AG10803 (cell line): ENCODE measurements around the gene TMEM14A.

Experiments
- DNase-seq: peaks from one replicate; pipeline ENCODE4 v3.0.0; 2010; ENCODE audit warnings: low read depth
- H3K4me3 ChIP-seq: 2 replicates; pipeline ENCODE4 v1.5.1; 2011; ENCODE audit warnings: mild to moderate bottlenecking, low read length, control low read depth
- CTCF ChIP-seq: conservative IDR thresholded peaks from 2 replicates; pipeline ENCODE4 v1.5.1; 2011; ENCODE audit warnings: mild to moderate bottlenecking, low read length, control low read depth, inconsistent platforms

TMEM14A gene

GRCh38 chr6:52644253-52644652, 26.7 kb upstream of the TMEM14A start:
- no peak for DNase-seq
- no peak for TF ChIP-seq CTCF
- H3K4me3 ChIP-seq, result no peak overlapping the region

- no peak for TF ChIP-seq CTCF
- DNase-seq, result no peak
- no peak overlapping the region for H3K4me3 ChIP-seq
Measured at GRCh38 chr6:52645976-52646375, 24.9 kb upstream of the TMEM14A start.

GRCh38 chr6:52647199-52647598, 23.7 kb upstream of the TMEM14A start:
- TF ChIP-seq CTCF, result no peak
- DNase-seq, result peak; percentile 68
- no peak overlapping the region for H3K4me3 ChIP-seq

GRCh38 chr6:52649536-52650160, 21.3 kb upstream of the TMEM14A start:
- TF ChIP-seq CTCF, result no peak
- peak; percentile 21 for DNase-seq
- no peak overlapping the region for H3K4me3 ChIP-seq

- no peak for TF ChIP-seq CTCF
- DNase-seq, result peak; percentile 42
- no peak overlapping the region for H3K4me3 ChIP-seq
Measured at GRCh38 chr6:52650941-52651340, 20.0 kb upstream of the TMEM14A start.

- no peak for TF ChIP-seq CTCF
- no peak overlapping the region for H3K4me3 ChIP-seq
- peak; percentile 25 for DNase-seq
Measured at GRCh38 chr6:52653151-52653550, 17.8 kb upstream of the TMEM14A start.

GRCh38 chr6:52654007-52654406, 16.9 kb upstream of the TMEM14A start:
- DNase-seq, result no peak
- H3K4me3 ChIP-seq, result no peak overlapping the region
- TF ChIP-seq CTCF, result no peak
